Measurements from ENCODE around the gene CDC16. TPM values are rescaled to one million over a fixed set of nuclear protein-coding genes. Genes with fewer than 3 reads are reported as not detected.

The CDC16 gene
- total and polyA plus RNA-seq, 8 donors, result 59.8 to 161 (median 121) TPM

DNA sequence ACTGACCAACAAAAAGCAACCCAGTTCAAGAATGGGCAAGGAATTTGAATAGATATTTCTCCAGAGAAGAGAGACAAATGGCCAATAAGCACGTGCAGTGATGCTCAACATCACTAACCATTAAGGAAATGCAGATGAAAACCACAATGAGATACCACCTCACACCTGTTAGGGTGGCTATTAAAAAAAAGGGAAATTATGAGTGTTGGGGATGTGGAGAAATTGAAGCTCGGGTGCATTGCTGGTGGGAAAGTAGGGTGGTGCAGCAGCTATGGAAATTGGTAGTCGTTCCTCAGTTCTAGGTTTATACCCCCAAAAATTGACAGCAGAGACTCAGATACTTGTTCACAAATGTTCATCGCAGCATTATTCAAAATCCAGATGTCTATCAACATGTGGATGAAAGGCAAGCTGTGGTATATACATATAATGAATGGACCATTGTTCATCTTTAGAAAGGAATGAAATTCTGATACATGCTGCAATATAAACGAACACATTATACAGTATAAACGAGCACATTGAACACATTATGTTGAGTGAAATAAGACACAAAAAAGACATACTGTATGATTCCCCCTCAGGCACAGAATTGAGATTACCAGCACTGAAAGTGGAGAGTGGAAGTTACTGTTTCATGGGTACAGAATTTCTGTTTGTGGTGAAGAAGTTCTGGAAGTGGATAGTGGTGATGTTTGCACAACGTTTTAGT lies 80.5 kb downstream of the CDC16 start:
- no peaks in the 10 kb centered on the region for H3K36me3 ChIP-seq
- DNase-seq (no peak), ATAC-seq (no peak)
- H3K4me3 ChIP-seq, result peak overlapping the region; percentile 85 to 91
- intact Hi-C loops (cut with DNase I), result no loop called here
- peaks cover 9 to 50% of the 10 kb centered on the region in 2 donors for H3K4me1 ChIP-seq
- peak overlapping the region; percentile 91 to 94 for H3K27ac ChIP-seq
- TF ChIP-seq, protein P1, sequence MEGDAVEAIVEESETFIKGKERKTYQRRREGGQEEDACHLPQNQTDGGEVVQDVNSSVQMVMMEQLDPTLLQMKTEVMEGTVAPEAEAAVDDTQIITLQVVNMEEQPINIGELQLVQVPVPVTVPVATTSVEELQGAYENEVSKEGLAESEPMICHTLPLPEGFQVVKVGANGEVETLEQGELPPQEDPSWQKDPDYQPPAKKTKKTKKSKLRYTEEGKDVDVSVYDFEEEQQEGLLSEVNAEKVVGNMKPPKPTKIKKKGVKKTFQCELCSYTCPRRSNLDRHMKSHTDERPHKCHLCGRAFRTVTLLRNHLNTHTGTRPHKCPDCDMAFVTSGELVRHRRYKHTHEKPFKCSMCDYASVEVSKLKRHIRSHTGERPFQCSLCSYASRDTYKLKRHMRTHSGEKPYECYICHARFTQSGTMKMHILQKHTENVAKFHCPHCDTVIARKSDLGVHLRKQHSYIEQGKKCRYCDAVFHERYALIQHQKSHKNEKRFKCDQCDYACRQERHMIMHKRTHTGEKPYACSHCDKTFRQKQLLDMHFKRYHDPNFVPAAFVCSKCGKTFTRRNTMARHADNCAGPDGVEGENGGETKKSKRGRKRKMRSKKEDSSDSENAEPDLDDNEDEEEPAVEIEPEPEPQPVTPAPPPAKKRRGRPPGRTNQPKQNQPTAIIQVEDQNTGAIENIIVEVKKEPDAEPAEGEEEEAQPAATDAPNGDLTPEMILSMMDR (IDR thresholded peaks at IDR 0.05), result no peak
- H3K9me3 ChIP-seq, result no peaks in the 10 kb centered on the region
- H3K27me3 ChIP-seq, result no peaks in the 10 kb centered on the region

DNA sequence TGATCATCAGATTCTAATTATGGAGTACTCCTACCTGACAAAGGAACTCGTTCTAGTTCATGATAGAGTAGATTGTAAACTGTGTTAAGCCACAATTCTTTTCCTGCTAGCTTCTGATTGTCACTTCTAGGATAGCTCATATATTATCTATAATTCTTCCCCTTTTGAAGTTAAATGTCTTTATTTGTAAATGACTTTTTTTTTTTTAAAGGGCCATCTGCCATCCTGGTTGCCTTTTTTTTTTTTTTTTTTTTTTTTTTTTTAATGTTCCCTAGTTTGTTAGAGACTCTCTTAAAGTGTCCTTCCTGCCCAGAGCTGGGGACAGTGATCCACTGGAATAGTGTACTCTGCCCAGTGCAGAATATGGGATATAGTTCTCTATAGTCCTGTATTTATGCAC lies 83.9 kb downstream of the CDC16 start:
- Histone ChIP-seq H3K4me3 (no peak overlapping the region), H3K27me3 (no peaks in the 10 kb centered on the region), H3K27ac (no peak overlapping the region), H3K36me3 (peaks cover 0 to 27% of the 10 kb centered on the region in 2 donors), H3K9me3 (no peaks in the 10 kb centered on the region), H3K4me1 (peaks cover 9 to 44% of the 10 kb centered on the region in 2 donors)
- TF ChIP-seq, protein P1 (IDR thresholded peaks at IDR 0.05), result no peak
- DNase-seq (no peak), ATAC-seq (no peak)
- intact Hi-C loops (cut with DNase I), result no loop called here

DNA sequence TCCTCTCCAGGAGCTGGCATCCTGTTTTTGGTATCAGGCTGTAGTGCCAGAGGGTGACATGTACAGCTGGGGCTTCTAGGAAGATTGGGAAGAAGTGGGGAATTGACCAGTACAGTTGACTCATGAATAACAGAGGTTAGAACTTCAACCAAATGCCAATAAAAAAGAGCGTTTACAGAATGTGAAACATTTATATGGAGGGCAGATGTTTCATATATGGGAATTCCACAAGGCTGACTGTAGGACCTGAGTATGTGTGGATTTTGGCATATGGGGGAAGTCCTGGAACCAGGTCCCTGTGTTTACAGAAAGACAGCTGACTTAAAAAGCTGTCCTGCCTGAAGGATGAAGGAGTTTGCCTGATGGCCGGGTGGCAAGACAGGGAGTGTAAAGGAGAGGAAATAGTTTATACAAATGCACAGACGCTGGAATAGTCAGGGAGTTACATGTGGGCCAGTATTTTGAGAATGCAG lies 84.8 kb downstream of the CDC16 start:
- TF ChIP-seq, protein P1 (IDR thresholded peaks at IDR 0.05), result no peak
- Histone ChIP-seq H3K4me3 (no peak overlapping the region), H3K9me3 (no peaks in the 10 kb centered on the region), H3K27me3 (no peaks in the 10 kb centered on the region), H3K36me3 (peaks cover 0 to 35% of the 10 kb centered on the region in 2 donors), H3K27ac (no peak overlapping the region), H3K4me1 (peaks cover 9 to 42% of the 10 kb centered on the region in 2 donors)
- ATAC-seq (no peak), DNase-seq (no peak)
- intact Hi-C loops (cut with DNase I), result no loop called here

DNA sequence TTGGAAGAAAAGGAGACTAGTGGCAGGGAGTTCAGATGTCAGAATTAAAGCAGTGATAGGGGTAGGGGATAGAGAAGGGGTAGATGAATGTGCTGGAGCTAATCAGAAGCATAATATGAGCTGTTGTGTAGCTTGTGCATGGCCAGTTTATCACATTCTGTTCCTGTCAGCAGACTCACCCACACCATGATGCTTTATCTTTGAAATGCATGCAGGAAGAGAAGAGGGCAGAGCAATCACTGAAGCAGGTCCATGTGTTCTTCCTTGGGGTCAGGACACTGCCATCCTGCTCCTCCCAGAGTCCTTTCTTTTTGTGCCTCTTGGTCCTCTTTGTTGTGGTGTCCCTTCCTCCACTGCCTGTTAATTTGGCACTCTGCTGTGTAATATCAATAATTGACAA lies 85.4 kb downstream of the CDC16 start:
- Histone ChIP-seq H3K4me1 (peaks cover 9 to 41% of the 10 kb centered on the region in 2 donors), H3K27me3 (no peaks in the 10 kb centered on the region), H3K36me3 (peaks cover 0 to 41% of the 10 kb centered on the region in 2 donors), H3K9me3 (no peaks in the 10 kb centered on the region), H3K4me3 (no peak overlapping the region), H3K27ac (no peak overlapping the region)
- TF ChIP-seq, protein P1 (IDR thresholded peaks at IDR 0.05), result no peak
- intact Hi-C loops (cut with DNase I), result no loop called here
- no peak for ATAC-seq
- DNase-seq, result no peak

DNA sequence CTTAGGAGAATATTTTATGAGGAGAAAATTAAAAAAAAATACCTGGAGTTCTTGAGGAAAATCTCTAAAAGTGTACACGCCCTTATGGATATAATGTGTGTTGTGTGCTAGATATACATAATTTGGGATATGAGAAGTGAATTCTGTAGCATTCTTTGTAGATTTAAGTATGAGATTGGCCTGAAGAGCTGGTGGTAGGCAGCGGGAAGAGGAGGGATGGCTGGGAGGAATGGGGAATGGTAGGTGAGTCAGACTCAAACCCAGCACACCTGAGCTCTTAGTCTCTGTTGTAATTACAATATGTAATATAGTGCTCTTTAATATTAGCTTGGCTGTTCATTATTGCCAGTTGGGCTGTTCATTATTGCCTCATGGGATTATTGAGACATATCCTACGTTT lies 86.6 kb downstream of the CDC16 start:
- DNase-seq (no peak), ATAC-seq (no peak)
- Histone ChIP-seq H3K27me3 (no peaks in the 10 kb centered on the region), H3K36me3 (peaks cover 0 to 45% of the 10 kb centered on the region in 2 donors), H3K4me3 (no peak overlapping the region), H3K27ac (no peak overlapping the region), H3K9me3 (no peaks in the 10 kb centered on the region), H3K4me1 (peaks cover 9 to 40% of the 10 kb centered on the region in 2 donors)
- intact Hi-C loops (cut with DNase I), result no loop called here
- TF ChIP-seq, protein P1 (IDR thresholded peaks at IDR 0.05), result no peak

Small RNA genes lying within 50 kb of the gene (microRNA-seq; reads per million reads assigned to microRNA genes)
- gene MIR4502, result 0 reads per million in 2 donors
- gene MIR548AR, result 0.14 to 0.34 reads per million in 2 donors

Other genes starting within 250 kb of the CDC16 start
- gene RASA3, start 102.3 kb upstream of the CDC16 start, total RNA-seq, result 10 to 100 TPM; 14.5 to 22.2 TPM
- gene RASA3, start 102.3 kb upstream of the CDC16 start, polyA plus RNA-seq (ENCODE audit: insufficient read length in 6 of 6), result 10 to 100 TPM; 11.4 to 13.5 (median 11.9) TPM
- gene CFAP97D2, start 55.6 kb upstream of the CDC16 start, total RNA-seq, result 1 to 10 TPM in 1 of 2 donors, not detected in 1; 1.5 TPM
- gene CFAP97D2, start 55.6 kb upstream of the CDC16 start, polyA plus RNA-seq (ENCODE audit: insufficient read length in 6 of 6), result 1 to 10 TPM in 4 of 6 donors, under 1 TPM in 2; 0.23 to 2.1 (median 1.0) TPM
- gene UPF3A, start 46.7 kb downstream of the CDC16 start, total RNA-seq, result 10 to 100 TPM; 32.3 to 42.6 TPM
- gene UPF3A, start 46.7 kb downstream of the CDC16 start, polyA plus RNA-seq (ENCODE audit: insufficient read length in 6 of 6), result 100 to 1,000 TPM; 152 to 193 (median 160) TPM
- 10 to 100 TPM; 20.9 to 22.7 TPM for gene CHAMP1, start 79.6 kb downstream of the CDC16 start, total RNA-seq
- gene CHAMP1, start 79.6 kb downstream of the CDC16 start, polyA plus RNA-seq (ENCODE audit: insufficient read length in 6 of 6), result 10 to 100 TPM; 24.9 to 32.4 (median 29.0) TPM